Thyroid gland (tissue), 4 donors: Measurements from ENCODE around the gene CDC25C. TPM values are rescaled to one million over a fixed set of nuclear protein-coding genes. Genes with fewer than 3 reads are reported as not detected.
"Not testable (repeated sequence)": the region's sequence is repeated elsewhere in the genome, so short reads cannot be mapped to it uniquely, and the experiment has no call there.

Source experiments
- DNase-seq, 2 donors: peaks; one replicate each; pipeline ENCODE4 v3.0.0-alpha.2; 2019
- H3K27ac ChIP-seq, 3 donors: fragments of 200-600 bp; sonication (generic); 1 replicate in 2 of 3; 2 replicates in 1 of 3; pipeline ENCODE4 v1.5.1; 2016 to 2019; ENCODE audit warnings: mild to moderate bottlenecking in 1 of 3, moderate library complexity in 1 of 3
- H3K27me3 ChIP-seq: fragments of 200-600 bp; sonication (generic); one replicate; pipeline ENCODE4 v1.5.1; 2019
- H3K36me3 ChIP-seq, 2 donors: fragments of 200-600 bp; sonication (generic); one replicate each; pipeline ENCODE4 v1.5.1; 2016 to 2019
- H3K4me1 ChIP-seq, 2 donors: fragments of 200-600 bp; sonication (generic); one replicate each; pipeline ENCODE4 v1.5.1; 2017 to 2019
- H3K4me3 ChIP-seq, 3 donors: fragments of 200-600 bp; sonication (generic); replicated peaks in 1 of 3; 1 replicate in 2 of 3; 2 replicates in 1 of 3; pipeline ENCODE4 v1.5.1; 2016; ENCODE audit warnings: mild to moderate bottlenecking in 1 of 3
- H3K9me3 ChIP-seq: fragments of 200-600 bp; sonication (generic); one replicate; pipeline ENCODE4 v1.5.1; 2017
- CTCF ChIP-seq, 6 experiments: fragments of 200-600 bp in 3 of 6; fragments of 450-650 bp in 3 of 6; sonication (generic) in 3 of 6; IDR thresholded peaks; one replicate each; pipeline ENCODE4 v1.5.1; 2016 to 2019; ENCODE audit warnings: antibody characterized with exemption in 6 of 6, mild to moderate bottlenecking in 2 of 6, inconsistent platforms in 1 of 6, moderate library complexity in 1 of 6
- POLR2A ChIP-seq, 2 donors: fragments of 450-650 bp; IDR thresholded peaks; one replicate each; pipeline ENCODE4 v1.6.1; 2017; ENCODE audit warnings: antibody characterized with exemption in 2 of 2, mild to moderate bottlenecking in 2 of 2, moderate library complexity in 1 of 2
- WGBS, 2 donors: methylation state at CpG; one replicate each; pipeline ENCODE4 v1.1.5; 2017; 5-methylcytosine and 5-hydroxymethylcytosine counted together
- intact Hi-C: fragments of 100-400 bp; cut with DNase I; formaldehyde crosslinking; loops from one replicate; pipeline ENCODE4 v1.15.1; 2023
- total RNA-seq, 4 donors: library from RNA; depleted of rRNA; stranded (reverse); fragments of >200 nt; gene quantifications; one replicate each; pipeline ENCODE4 v1.2.3, GENCODE V29; 2016

Gene CDC25C
- total RNA-seq, 4 donors from 2014 or later, result 0.27 TPM; not detected in 3

GRCh38 chr5:138257583-138257982 lies 74.0 kb downstream of the CDC25C start:
- intact Hi-C loops, result no loop called here
- no peak overlapping the region for H3K27ac ChIP-seq
- H3K4me1 ChIP-seq, result no peaks in the 10 kb centered on the region
- no peaks in the 10 kb centered on the region for H3K36me3 ChIP-seq
- TF ChIP-seq POLR2A (IDR thresholded peaks at IDR 0.05) (no peak), CTCF (IDR thresholded peaks at IDR 0.05) (no peak)
- no peak for DNase-seq
- 61 to 68% methylated on average over 7 to 29 of the region's 29 CpGs for WGBS, 2 donors
- no peak overlapping the region for H3K4me3 ChIP-seq
- no peaks in the 10 kb centered on the region for H3K9me3 ChIP-seq
- no peaks in the 10 kb centered on the region for H3K27me3 ChIP-seq

GRCh38 chr5:138252944-138253343 lies 78.7 kb downstream of the CDC25C start:
- 88 to 94% methylated on average over 3 of the region's 3 CpGs for WGBS, 2 donors
- no peak for DNase-seq
- no peaks in the 10 kb centered on the region for H3K4me1 ChIP-seq
- H3K4me3 ChIP-seq, result no peak overlapping the region
- H3K36me3 ChIP-seq, result no peaks in the 10 kb centered on the region
- no peaks in the 10 kb centered on the region for H3K27me3 ChIP-seq
- intact Hi-C loops, result no loop called here
- no peak overlapping the region for H3K27ac ChIP-seq
- no peak for TF ChIP-seq CTCF (IDR thresholded peaks at IDR 0.05)
- no peak for TF ChIP-seq POLR2A (IDR thresholded peaks at IDR 0.05)
- no peaks in the 10 kb centered on the region for H3K9me3 ChIP-seq

GRCh38 chr5:138247800-138248199 lies 83.8 kb downstream of the CDC25C start:
- H3K27ac ChIP-seq, H3K36me3 ChIP-seq, H3K9me3 ChIP-seq, H3K4me3 ChIP-seq, H3K4me1 ChIP-seq, H3K27me3 ChIP-seq, intact Hi-C loops, DNase-seq: not testable (repeated sequence)
- WGBS, 2 donors, result 84 to 94% methylated on average over 2 of the region's 2 CpGs

GRCh38 chr5:138246822-138247221 lies 84.8 kb downstream of the CDC25C start:
- 92 to 94% methylated on average over 4 of the region's 4 CpGs for WGBS, 2 donors
- Histone ChIP-seq H3K27ac (no peak overlapping the region), H3K9me3 (no peaks in the 10 kb centered on the region), H3K4me3 (no peak overlapping the region), H3K4me1 (peaks cover 0 to 3% of the 10 kb centered on the region in 2 donors), H3K27me3 (no peaks in the 10 kb centered on the region), H3K36me3 (no peaks in the 10 kb centered on the region)
- DNase-seq, result no peak
- TF ChIP-seq CTCF (IDR thresholded peaks at IDR 0.05) (no peak), POLR2A (IDR thresholded peaks at IDR 0.05) (no peak)
- intact Hi-C loops, result no loop called here

- intact Hi-C loops, result no loop called here
- Histone ChIP-seq H3K27me3 (no peaks in the 10 kb centered on the region), H3K27ac (no peak overlapping the region), H3K4me3 (no peak overlapping the region), H3K4me1 (peaks cover 0 to 8% of the 10 kb centered on the region in 2 donors), H3K9me3 (no peaks in the 10 kb centered on the region), H3K36me3 (no peaks in the 10 kb centered on the region)
- WGBS, 2 donors, result 47 to 56% methylated on average over 4 of the region's 4 CpGs
- DNase-seq, result peak; percentile 4 to 6
- TF ChIP-seq POLR2A (IDR thresholded peaks at IDR 0.05), result no peak
- TF ChIP-seq CTCF (IDR thresholded peaks at IDR 0.05), result no peak
Measured at GRCh38 chr5:138246334-138246733, 85.3 kb downstream of the CDC25C start.

- Histone ChIP-seq H3K4me3 (no peak overlapping the region), H3K36me3 (no peaks in the 10 kb centered on the region), H3K4me1 (peaks cover 0 to 8% of the 10 kb centered on the region in 2 donors), H3K9me3 (no peaks in the 10 kb centered on the region), H3K27me3 (no peaks in the 10 kb centered on the region), H3K27ac (no peak overlapping the region)
- WGBS, 2 donors, result 25 to 50% methylated on average over 1 of the region's 1 CpG
- DNase-seq, result no peak
- TF ChIP-seq CTCF (IDR thresholded peaks at IDR 0.05) (no peak), POLR2A (IDR thresholded peaks at IDR 0.05) (no peak)
- intact Hi-C loops, result no loop called here
Measured at GRCh38 chr5:138245717-138246116, 85.9 kb downstream of the CDC25C start.
